Gastrocnemius medialis (tissue), 4 donors: ENCODE results near the gene GPAM.

Source experiments
- POLR2A ChIP-seq, 2 donors: fragments of 450-650 bp; IDR thresholded peaks; one replicate each; pipeline ENCODE4 v1.6.1; 2017; ENCODE audit warnings: antibody characterized with exemption in 2 of 2, mild to moderate bottlenecking in 2 of 2, moderate library complexity in 2 of 2
- TF ChIP-seq, protein P1 (sequence below), 5 experiments: fragments of 450-650 bp in 3 of 5; fragments of 200-600 bp in 2 of 5; sonication (generic) in 2 of 5; IDR thresholded peaks in 4 of 5; conservative IDR thresholded peaks in 1 of 5; 1 replicate in 4 of 5; 2 replicates in 1 of 5; pipeline ENCODE4 v1.5.1; 2016 to 2019; ENCODE audit warnings: antibody characterized with exemption in 5 of 5, mild to moderate bottlenecking in 3 of 5, moderate library complexity in 3 of 5

DNA sequence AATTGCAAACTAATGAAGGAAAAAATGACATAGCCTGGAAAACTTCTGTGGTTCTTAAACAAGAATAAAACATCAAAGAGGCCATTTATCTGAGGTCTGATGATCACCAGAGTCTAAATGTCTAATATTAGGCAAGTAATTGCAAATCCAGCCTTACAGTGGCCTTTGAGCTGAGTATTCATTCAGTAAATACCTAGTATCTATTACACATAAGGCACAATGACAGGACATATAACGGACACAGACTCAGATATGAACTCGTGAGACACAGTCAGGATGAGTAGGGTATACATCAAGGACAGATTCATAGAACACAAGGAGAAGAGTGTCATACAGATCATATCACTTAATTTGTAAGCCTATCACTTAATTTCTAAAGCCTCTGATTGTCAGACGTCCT lies 16.8 kb downstream of the GPAM start:
- no peak for TF ChIP-seq POLR2A (IDR thresholded peaks at IDR 0.05)
- TF ChIP-seq, protein P1, sequence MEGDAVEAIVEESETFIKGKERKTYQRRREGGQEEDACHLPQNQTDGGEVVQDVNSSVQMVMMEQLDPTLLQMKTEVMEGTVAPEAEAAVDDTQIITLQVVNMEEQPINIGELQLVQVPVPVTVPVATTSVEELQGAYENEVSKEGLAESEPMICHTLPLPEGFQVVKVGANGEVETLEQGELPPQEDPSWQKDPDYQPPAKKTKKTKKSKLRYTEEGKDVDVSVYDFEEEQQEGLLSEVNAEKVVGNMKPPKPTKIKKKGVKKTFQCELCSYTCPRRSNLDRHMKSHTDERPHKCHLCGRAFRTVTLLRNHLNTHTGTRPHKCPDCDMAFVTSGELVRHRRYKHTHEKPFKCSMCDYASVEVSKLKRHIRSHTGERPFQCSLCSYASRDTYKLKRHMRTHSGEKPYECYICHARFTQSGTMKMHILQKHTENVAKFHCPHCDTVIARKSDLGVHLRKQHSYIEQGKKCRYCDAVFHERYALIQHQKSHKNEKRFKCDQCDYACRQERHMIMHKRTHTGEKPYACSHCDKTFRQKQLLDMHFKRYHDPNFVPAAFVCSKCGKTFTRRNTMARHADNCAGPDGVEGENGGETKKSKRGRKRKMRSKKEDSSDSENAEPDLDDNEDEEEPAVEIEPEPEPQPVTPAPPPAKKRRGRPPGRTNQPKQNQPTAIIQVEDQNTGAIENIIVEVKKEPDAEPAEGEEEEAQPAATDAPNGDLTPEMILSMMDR (IDR thresholded peaks at IDR 0.05 in 4 of 5, conservative IDR thresholded peaks at IDR 0.05 in 1 of 5), result no peak
